WTC11 (cell line): ENCODE results near the gene KLHDC9.

Source experiments
- CREB1 ChIP-seq: sonication (generic); formaldehyde crosslinking; IDR thresholded peaks from 2 replicates; pipeline ENCODE4 v1.8.0; 2023; ENCODE audit warnings: mild to moderate bottlenecking, missing genetic modification reagents
- ESRRA ChIP-seq: sonication (generic); formaldehyde crosslinking; IDR thresholded peaks from 2 replicates; pipeline ENCODE4 v1.8.1; 2022; ENCODE audit warnings: mild to moderate bottlenecking, missing genetic modification reagents, borderline replicate concordance
- TF ChIP-seq, protein P1 (sequence below): fragments of 200-600 bp; IDR thresholded peaks from 2 replicates; pipeline ENCODE4 v1.8.0; 2022; ENCODE audit warnings: antibody characterized with exemption

DNA sequence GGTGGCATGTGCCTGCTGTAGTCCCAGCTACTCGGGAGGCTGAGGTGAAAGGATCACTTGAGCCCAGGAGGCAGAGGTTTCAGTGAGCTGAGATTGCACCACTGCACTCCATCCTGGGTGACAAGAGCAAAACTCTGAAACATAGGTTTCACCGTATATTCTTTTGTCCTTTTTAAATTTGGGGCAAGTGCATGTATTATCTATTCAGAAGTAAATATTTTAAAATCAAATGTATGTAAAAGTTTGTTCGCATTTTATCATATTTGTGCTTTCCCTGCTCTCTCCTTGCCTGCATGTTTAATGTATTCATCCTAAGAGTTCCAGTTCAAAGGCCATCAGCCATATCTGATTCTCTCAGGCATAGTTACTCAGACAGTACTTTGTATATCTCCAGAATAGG, 47.7 kb downstream of the KLHDC9 start:
- TF ChIP-seq ESRRA (CRISPR knock-in tag) (no peak), CREB1 (no peak)
- TF ChIP-seq, protein P1, sequence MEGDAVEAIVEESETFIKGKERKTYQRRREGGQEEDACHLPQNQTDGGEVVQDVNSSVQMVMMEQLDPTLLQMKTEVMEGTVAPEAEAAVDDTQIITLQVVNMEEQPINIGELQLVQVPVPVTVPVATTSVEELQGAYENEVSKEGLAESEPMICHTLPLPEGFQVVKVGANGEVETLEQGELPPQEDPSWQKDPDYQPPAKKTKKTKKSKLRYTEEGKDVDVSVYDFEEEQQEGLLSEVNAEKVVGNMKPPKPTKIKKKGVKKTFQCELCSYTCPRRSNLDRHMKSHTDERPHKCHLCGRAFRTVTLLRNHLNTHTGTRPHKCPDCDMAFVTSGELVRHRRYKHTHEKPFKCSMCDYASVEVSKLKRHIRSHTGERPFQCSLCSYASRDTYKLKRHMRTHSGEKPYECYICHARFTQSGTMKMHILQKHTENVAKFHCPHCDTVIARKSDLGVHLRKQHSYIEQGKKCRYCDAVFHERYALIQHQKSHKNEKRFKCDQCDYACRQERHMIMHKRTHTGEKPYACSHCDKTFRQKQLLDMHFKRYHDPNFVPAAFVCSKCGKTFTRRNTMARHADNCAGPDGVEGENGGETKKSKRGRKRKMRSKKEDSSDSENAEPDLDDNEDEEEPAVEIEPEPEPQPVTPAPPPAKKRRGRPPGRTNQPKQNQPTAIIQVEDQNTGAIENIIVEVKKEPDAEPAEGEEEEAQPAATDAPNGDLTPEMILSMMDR = no peak
